ENCODE data around the gene CKS1B.

- no peak for TF ChIP-seq CTCF (IDR thresholded peaks at IDR 0.05; ENCODE audit: low read depth, low read length)
- no peak for TF ChIP-seq EZH2phosphoT487 (IDR thresholded peaks at IDR 0.05; ENCODE audit: low read depth)
Observed at GRCh38 chr1:155012776-155013602, 38.5 kb downstream of the CKS1B start.
